Measurements from ENCODE around the gene LENEP.
A peak's percentile ranks its signal among the peaks of the same experiment; 100 is the strongest.
"Not testable (repeated sequence)": the region's sequence is repeated elsewhere in the genome, so short reads cannot be mapped to it uniquely, and the experiment has no call there.

LENEP gene

GRCh38 chr1:154974808-154975408 is 18.5 kb upstream of the LENEP start:
- Histone ChIP-seq H3K4me3 (ENCODE audit: low read length in 2 of 2) (peak overlapping the region; percentile 56 to 79), H3K4me2 (ENCODE audit: insufficient read depth, low read length, poor library complexity, severe bottlenecking) (peak overlapping the region; percentile 93), H2BK120ac (ENCODE audit: low read depth, low read length) (no peak overlapping the region), H2AK5ac (ENCODE audit: low read depth, low read length) (no peak overlapping the region), H3K4me1 (ENCODE audit: control insufficient read depth in 2 of 2, insufficient read depth in 1 of 2, low read depth in 1 of 2, low read length in 2 of 2) (peaks cover 22 to 31% of the 10 kb centered on the region in 2 donors), H3K14ac (ENCODE audit: low read length) (no peak overlapping the region), H3K27me3 (ENCODE audit: control insufficient read depth in 3 of 3, insufficient read depth in 3 of 3, low read depth in 1 of 3, low read length in 3 of 3) (no peaks in the 10 kb centered on the region), H3K9me3 (replicated peaks in 1 of 2; ENCODE audit: control insufficient read depth in 2 of 2, insufficient read depth in 1 of 2, low read depth in 1 of 2, low read length in 2 of 2) (no peaks in the 10 kb centered on the region), H2BK5ac (ENCODE audit: low read length) (peak overlapping the region; percentile 84), H3K36me3 (replicated peaks in 1 of 2; ENCODE audit: control insufficient read depth in 2 of 2, insufficient read depth in 2 of 2, low read length in 2 of 2) (peaks cover 11 to 35% of the 10 kb centered on the region in 2 donors), H3K23ac (ENCODE audit: low read depth, low read length, poor library complexity) (peak overlapping the region; percentile 56), H4K8ac (ENCODE audit: low read depth, low read length) (no peak overlapping the region), H3K79me1 (ENCODE audit: low read depth, low read length) (peaks cover 4% of the 10 kb centered on the region), H3K9ac (ENCODE audit: low read depth, low read length, poor library complexity) (peak overlapping the region; percentile 71), H3K27ac (replicated peaks; ENCODE audit: low read length) (peak overlapping the region; percentile 86), H4K91ac (ENCODE audit: low read depth, low read length, poor library complexity) (no peak overlapping the region), H2BK15ac (ENCODE audit: low read length) (no peak overlapping the region), H2AFZ (ENCODE audit: low read length) (peak overlapping the region; percentile 74), H2BK12ac (ENCODE audit: low read length) (no peak overlapping the region), H3K4ac (ENCODE audit: low read length) (no peak overlapping the region), H3K18ac (ENCODE audit: low read length) (peak overlapping the region; percentile 58)
- DNase-seq (ENCODE audit: low spot score) = peak; percentile 99
- whole genome bisulfite sequencing, 2 donors (ENCODE audit: extremely low coverage in 2 of 2, insufficient read length in 2 of 2, insufficient replicate concordance in 1 of 2) = no CpG with 5 or more reads among the region's 30 CpGs

GRCh38 chr1:154975409-154976059 is 17.9 kb upstream of the LENEP start:
- no peaks in the 10 kb centered on the region for H3K9me3 ChIP-seq (replicated peaks in 1 of 2; ENCODE audit: control insufficient read depth in 2 of 2, insufficient read depth in 1 of 2, low read depth in 1 of 2, low read length in 2 of 2)
- peak overlapping the region; percentile 93 for H3K4me2 ChIP-seq (ENCODE audit: insufficient read depth, low read length, poor library complexity, severe bottlenecking)
- no peak overlapping the region for H2BK15ac ChIP-seq (ENCODE audit: low read length)
- peak overlapping the region; percentile 56 to 79 for H3K4me3 ChIP-seq (ENCODE audit: low read length in 2 of 2)
- H2BK120ac ChIP-seq (ENCODE audit: low read depth, low read length) = no peak overlapping the region
- H2AK5ac ChIP-seq (ENCODE audit: low read depth, low read length) = no peak overlapping the region
- H3K14ac ChIP-seq (ENCODE audit: low read length) = no peak overlapping the region
- H2AFZ ChIP-seq (ENCODE audit: low read length) = no peak overlapping the region
- H3K27ac ChIP-seq (replicated peaks; ENCODE audit: low read length) = peak overlapping the region; percentile 86
- H3K79me1 ChIP-seq (ENCODE audit: low read depth, low read length) = no peaks in the 10 kb centered on the region
- no CpG with 5 or more reads among the region's 24 CpGs for WGBS, 2 donors (ENCODE audit: extremely low coverage in 2 of 2, insufficient read length in 2 of 2, insufficient replicate concordance in 1 of 2)
- peak overlapping the region; percentile 84 for H2BK5ac ChIP-seq (ENCODE audit: low read length)
- no peaks in the 10 kb centered on the region for H3K27me3 ChIP-seq (ENCODE audit: control insufficient read depth in 3 of 3, insufficient read depth in 3 of 3, low read depth in 1 of 3, low read length in 3 of 3)
- no peak overlapping the region for H4K91ac ChIP-seq (ENCODE audit: low read depth, low read length, poor library complexity)
- H3K18ac ChIP-seq (ENCODE audit: low read length) = peak overlapping the region; percentile 39
- H3K4ac ChIP-seq (ENCODE audit: low read length) = no peak overlapping the region
- peaks cover 18 to 28% of the 10 kb centered on the region in 2 donors for H3K4me1 ChIP-seq (ENCODE audit: control insufficient read depth in 2 of 2, insufficient read depth in 1 of 2, low read depth in 1 of 2, low read length in 2 of 2)
- no peak overlapping the region for H2BK12ac ChIP-seq (ENCODE audit: low read length)
- DNase-seq (ENCODE audit: low spot score) = no peak
- no peak overlapping the region for H3K23ac ChIP-seq (ENCODE audit: low read depth, low read length, poor library complexity)
- H3K36me3 ChIP-seq (replicated peaks in 1 of 2; ENCODE audit: control insufficient read depth in 2 of 2, insufficient read depth in 2 of 2, low read length in 2 of 2) = peaks cover 11 to 41% of the 10 kb centered on the region in 2 donors
- H3K9ac ChIP-seq (ENCODE audit: low read depth, low read length, poor library complexity) = peak overlapping the region; percentile 80
- H4K8ac ChIP-seq (ENCODE audit: low read depth, low read length) = no peak overlapping the region

- not testable (repeated sequence) for H3K27ac ChIP-seq (replicated peaks; ENCODE audit: low read length); H3K23ac ChIP-seq (ENCODE audit: low read depth, low read length, poor library complexity); H2BK5ac ChIP-seq (ENCODE audit: low read length); H3K9me3 ChIP-seq (replicated peaks in 1 of 2; ENCODE audit: control insufficient read depth in 2 of 2, insufficient read depth in 1 of 2, low read depth in 1 of 2, low read length in 2 of 2); H4K8ac ChIP-seq (ENCODE audit: low read depth, low read length); H3K14ac ChIP-seq (ENCODE audit: low read length); H3K9ac ChIP-seq (ENCODE audit: low read depth, low read length, poor library complexity); H3K4me3 ChIP-seq (ENCODE audit: low read length in 2 of 2); H2AFZ ChIP-seq (ENCODE audit: low read length); DNase-seq (ENCODE audit: low spot score); H4K91ac ChIP-seq (ENCODE audit: low read depth, low read length, poor library complexity); H2AK5ac ChIP-seq (ENCODE audit: low read depth, low read length); H2BK12ac ChIP-seq (ENCODE audit: low read length); H3K4me2 ChIP-seq (ENCODE audit: insufficient read depth, low read length, poor library complexity, severe bottlenecking); H3K79me1 ChIP-seq (ENCODE audit: low read depth, low read length); H3K27me3 ChIP-seq (ENCODE audit: control insufficient read depth in 3 of 3, insufficient read depth in 3 of 3, low read depth in 1 of 3, low read length in 3 of 3); H3K4ac ChIP-seq (ENCODE audit: low read length); H2BK15ac ChIP-seq (ENCODE audit: low read length); H3K18ac ChIP-seq (ENCODE audit: low read length); H2BK120ac ChIP-seq (ENCODE audit: low read depth, low read length)
- Histone ChIP-seq H3K4me1 (ENCODE audit: control insufficient read depth in 2 of 2, insufficient read depth in 1 of 2, low read depth in 1 of 2, low read length in 2 of 2) (peaks cover 5 to 15% of the 10 kb centered on the region in 2 donors), H3K36me3 (replicated peaks in 1 of 2; ENCODE audit: control insufficient read depth in 2 of 2, insufficient read depth in 2 of 2, low read length in 2 of 2) (peaks cover 13 to 51% of the 10 kb centered on the region in 2 donors)
- WGBS, 2 donors (ENCODE audit: extremely low coverage in 2 of 2, insufficient read length in 2 of 2, insufficient replicate concordance in 1 of 2) = no CpG with 5 or more reads among the region's 3 CpGs
Observed at GRCh38 chr1:154977762-154978161, 15.6 kb upstream of the LENEP start.

DNA sequence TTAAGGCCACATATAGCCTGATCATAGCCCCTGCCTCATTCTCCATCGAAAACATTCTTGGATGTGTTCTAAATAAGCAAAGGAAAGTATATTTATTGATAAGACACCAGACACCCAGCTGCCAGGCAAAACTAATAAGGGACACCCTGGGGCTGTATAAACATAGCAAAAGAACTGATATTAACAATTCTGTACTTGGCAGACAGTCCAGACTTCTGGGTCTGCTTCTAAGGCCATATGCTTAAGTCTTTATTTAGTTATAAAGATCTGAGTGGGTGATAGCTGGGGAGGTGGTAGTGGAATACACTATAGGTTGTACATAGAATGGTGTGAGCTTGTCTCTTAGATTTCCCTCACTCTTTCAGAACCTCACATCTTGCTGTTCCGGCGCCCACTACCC is 15.0 kb upstream of the LENEP start:
- H3K23ac ChIP-seq (ENCODE audit: low read depth, low read length, poor library complexity) = no peak overlapping the region
- peaks cover 2 to 11% of the 10 kb centered on the region in 2 donors for H3K4me1 ChIP-seq (ENCODE audit: control insufficient read depth in 2 of 2, insufficient read depth in 1 of 2, low read depth in 1 of 2, low read length in 2 of 2)
- no peak overlapping the region for H3K9ac ChIP-seq (ENCODE audit: low read depth, low read length, poor library complexity)
- no peak overlapping the region for H2AFZ ChIP-seq (ENCODE audit: low read length)
- H3K14ac ChIP-seq (ENCODE audit: low read length) = no peak overlapping the region
- peaks cover 2% of the 10 kb centered on the region for H3K79me1 ChIP-seq (ENCODE audit: low read depth, low read length)
- H3K9me3 ChIP-seq (replicated peaks in 1 of 2; ENCODE audit: control insufficient read depth in 2 of 2, insufficient read depth in 1 of 2, low read depth in 1 of 2, low read length in 2 of 2) = no peaks in the 10 kb centered on the region
- H2BK120ac ChIP-seq (ENCODE audit: low read depth, low read length) = no peak overlapping the region
- WGBS, 2 donors (ENCODE audit: extremely low coverage in 2 of 2, insufficient read length in 2 of 2, insufficient replicate concordance in 1 of 2) = no CpG with 5 or more reads among the region's 3 CpGs
- no peaks in the 10 kb centered on the region for H3K27me3 ChIP-seq (ENCODE audit: control insufficient read depth in 3 of 3, insufficient read depth in 3 of 3, low read depth in 1 of 3, low read length in 3 of 3)
- H3K36me3 ChIP-seq (replicated peaks in 1 of 2; ENCODE audit: control insufficient read depth in 2 of 2, insufficient read depth in 2 of 2, low read length in 2 of 2) = peaks cover 13 to 51% of the 10 kb centered on the region in 2 donors
- H4K8ac ChIP-seq (ENCODE audit: low read depth, low read length) = no peak overlapping the region
- DNase-seq (ENCODE audit: low spot score) = no peak
- H2BK5ac ChIP-seq (ENCODE audit: low read length) = no peak overlapping the region
- H3K4me3 ChIP-seq (ENCODE audit: low read length in 2 of 2) = no peak overlapping the region
- H3K4ac ChIP-seq (ENCODE audit: low read length) = no peak overlapping the region
- no peak overlapping the region for H2BK12ac ChIP-seq (ENCODE audit: low read length)
- H3K18ac ChIP-seq (ENCODE audit: low read length) = no peak overlapping the region
- H3K27ac ChIP-seq (replicated peaks; ENCODE audit: low read length) = no peak overlapping the region
- H3K4me2 ChIP-seq (ENCODE audit: insufficient read depth, low read length, poor library complexity, severe bottlenecking) = no peak overlapping the region
- H4K91ac ChIP-seq (ENCODE audit: low read depth, low read length, poor library complexity) = no peak overlapping the region
- H2BK15ac ChIP-seq (ENCODE audit: low read length) = no peak overlapping the region
- no peak overlapping the region for H2AK5ac ChIP-seq (ENCODE audit: low read depth, low read length)
